ENCODE results near the gene HSD17B12. TPM values are rescaled to one million over a fixed set of nuclear protein-coding genes. Genes with fewer than 3 reads are reported as not detected.

The HSD17B12 gene
- polyA plus RNA-seq, 1 donor (not counting 4 experiments of a cell fraction or from before 2014, with no cell fraction given): 105 TPM

- peaks cover 10% of the 10 kb centered on the region for H4K20me1 ChIP-seq (ENCODE audit: control insufficient read depth, extremely low read depth, insufficient read depth, low read length)
- H3K4me1 ChIP-seq (ENCODE audit: control insufficient read depth, extremely low read depth, insufficient read depth, low read length): peaks cover 4% of the 10 kb centered on the region
Measured at GRCh38 chr11:43693731-43694130, 13.2 kb downstream of the HSD17B12 start.

GRCh38 chr11:43694477-43694876, 13.9 kb downstream of the HSD17B12 start:
- TF ChIP-seq EZH2 (IDR thresholded peaks at IDR 0.05; ENCODE audit: low read length): no peak
- no peak for TF ChIP-seq CTCF (optimal IDR thresholded peaks at IDR 0.05 in 1 of 3, IDR thresholded peaks at IDR 0.05 in 1 of 3, conservative IDR thresholded peaks at IDR 0.05 in 1 of 3; ENCODE audit: extremely low read depth in 1 of 3, insufficient read depth in 2 of 3, low read length in 3 of 3)
- peaks cover 94% of the 10 kb centered on the region for H3K79me2 ChIP-seq (ENCODE audit: control insufficient read depth, insufficient read depth, low read length)

More at GRCh38 chr11:43693731-43694130, 13.2 kb downstream of the HSD17B12 start:
- no peak overlapping the region for H3K27ac ChIP-seq (ENCODE audit: control insufficient read depth, insufficient read depth, low read length)
- FAIRE-seq (peak; percentile 44), DNase-seq (ENCODE audit: low read depth, low spot score) (no peak)
- no peak overlapping the region for H2AFZ ChIP-seq (ENCODE audit: control insufficient read depth, low read length)
- no peaks in the 10 kb centered on the region for H3K9me3 ChIP-seq (ENCODE audit: control insufficient read depth, low read depth, low read length)
- H3K9ac ChIP-seq (ENCODE audit: control insufficient read depth, extremely low read depth, insufficient read depth, low read length): no peak overlapping the region
- dilution Hi-C loops (cut with MboI; ENCODE audit: extremely low pct_ligation_motif_present, low sequenced_read_pairs): no loop called here
- H3K4me3 ChIP-seq (ENCODE audit: control insufficient read depth in 2 of 3, extremely low read depth in 1 of 3, insufficient read depth in 2 of 3, low read depth in 1 of 3, low read length in 3 of 3): no peak overlapping the region
- no peak overlapping the region for H3K4me2 ChIP-seq (ENCODE audit: control insufficient read depth, extremely low read depth, insufficient read depth, low read depth, low read length)
- H3K36me3 ChIP-seq (ENCODE audit: control insufficient read depth in 2 of 2, extremely low read depth in 1 of 2, insufficient read depth in 2 of 2, low read length in 2 of 2): peaks cover 7 to 11% of the 10 kb centered on the region in 2 experiments
- H3K27me3 ChIP-seq (ENCODE audit: control insufficient read depth, extremely low read depth, insufficient read depth, low read length): no peaks in the 10 kb centered on the region
- H3K9me1 ChIP-seq (ENCODE audit: control insufficient read depth, extremely low read depth, insufficient read depth, low read length): no peaks in the 10 kb centered on the region
- H3K79me2 ChIP-seq (ENCODE audit: control insufficient read depth, insufficient read depth, low read length): peaks cover 93% of the 10 kb centered on the region
- TF ChIP-seq CTCF (optimal IDR thresholded peaks at IDR 0.05 in 1 of 3, IDR thresholded peaks at IDR 0.05 in 1 of 3, conservative IDR thresholded peaks at IDR 0.05 in 1 of 3; ENCODE audit: extremely low read depth in 1 of 3, insufficient read depth in 2 of 3, low read length in 3 of 3): no peak

More at GRCh38 chr11:43694477-43694876, 13.9 kb downstream of the HSD17B12 start:
- no peak for FAIRE-seq
- no peak for DNase-seq (ENCODE audit: low read depth, low spot score)
- dilution Hi-C loops (cut with MboI; ENCODE audit: extremely low pct_ligation_motif_present, low sequenced_read_pairs): no loop called here
- Histone ChIP-seq H3K4me2 (ENCODE audit: control insufficient read depth, extremely low read depth, insufficient read depth, low read depth, low read length) (no peak overlapping the region), H3K27ac (ENCODE audit: control insufficient read depth, insufficient read depth, low read length) (no peak overlapping the region), H2AFZ (ENCODE audit: control insufficient read depth, low read length) (no peak overlapping the region), H3K36me3 (ENCODE audit: control insufficient read depth in 2 of 2, extremely low read depth in 1 of 2, insufficient read depth in 2 of 2, low read length in 2 of 2) (peaks cover 7 to 11% of the 10 kb centered on the region in 2 experiments), H3K9me3 (ENCODE audit: control insufficient read depth, low read depth, low read length) (no peaks in the 10 kb centered on the region), H3K9me1 (ENCODE audit: control insufficient read depth, extremely low read depth, insufficient read depth, low read length) (no peaks in the 10 kb centered on the region), H4K20me1 (ENCODE audit: control insufficient read depth, extremely low read depth, insufficient read depth, low read length) (peaks cover 10% of the 10 kb centered on the region), H3K4me3 (ENCODE audit: control insufficient read depth in 2 of 3, extremely low read depth in 1 of 3, insufficient read depth in 2 of 3, low read depth in 1 of 3, low read length in 3 of 3) (no peak overlapping the region), H3K4me1 (ENCODE audit: control insufficient read depth, extremely low read depth, insufficient read depth, low read length) (peaks cover 4% of the 10 kb centered on the region), H3K27me3 (ENCODE audit: control insufficient read depth, extremely low read depth, insufficient read depth, low read length) (no peaks in the 10 kb centered on the region), H3K9ac (ENCODE audit: control insufficient read depth, extremely low read depth, insufficient read depth, low read length) (no peak overlapping the region)

Data from keratinocyte (primary cell).